Neural cell (in vitro differentiated cells): ENCODE measurements around the gene NLRX1. TPM values are rescaled to one million over a fixed set of nuclear protein-coding genes. Genes with fewer than 3 reads are reported as not detected.

ENCODE experiments used
- H2AFZ ChIP-seq: fragments of 200-600, 300-800 bp; sonication (generic), shearing (Covaris generic); 2 replicates; pipeline ENCODE4 v1.6.0; 2014; ENCODE audit warnings: low read depth, mild to moderate bottlenecking, antibody characterized with exemption, low read length, moderate library complexity
- H3F3A ChIP-seq: fragments of 200-600 bp; shearing (Covaris generic); 2 replicates; pipeline ENCODE4 v1.6.1; 2016; ENCODE audit warnings: mild to moderate bottlenecking, moderate library complexity, mixed read lengths, antibody characterized with exemption, low read length; ENCODE audit not compliant: insufficient read depth, poor library complexity, severe bottlenecking
- H3K27ac ChIP-seq: fragments of 200-600, 300-800 bp; sonication (generic), shearing (Covaris generic); 2 replicates; pipeline ENCODE4 v1.5.1; 2014; ENCODE audit warnings: mild to moderate bottlenecking, low read length, moderate library complexity
- H3K27me3 ChIP-seq: fragments of 300-800, 200-600 bp; sonication (generic), shearing (Covaris generic); 2 replicates; pipeline ENCODE4 v1.6.0; 2014; ENCODE audit warnings: mild to moderate bottlenecking, low read depth, low read length, moderate library complexity; ENCODE audit not compliant: insufficient read depth
- H3K36me3 ChIP-seq: fragments of 300-800, 200-600 bp; sonication (generic), shearing (Covaris generic); 2 replicates; pipeline ENCODE4 v1.5.1; 2014; ENCODE audit warnings: mild to moderate bottlenecking, antibody characterized with exemption, low read length, moderate library complexity; ENCODE audit not compliant: insufficient read depth
- H3K4me2 ChIP-seq: fragments of 300-800, 200-600 bp; sonication (generic), shearing (Covaris generic); 2 replicates; pipeline ENCODE4 v1.6.0; 2014; ENCODE audit warnings: mild to moderate bottlenecking, low read length
- H3K4me3 ChIP-seq: fragments of 300-800, 200-600 bp; sonication (generic), shearing (Covaris generic); 2 replicates; pipeline ENCODE4 v1.5.1; 2014; ENCODE audit warnings: mild to moderate bottlenecking, low read length, moderate library complexity
- H3K79me2 ChIP-seq: fragments of 200-600 bp; shearing (Covaris generic); replicated peaks from 2 replicates; pipeline ENCODE4 v1.6.0; 2014; ENCODE audit warnings: mild to moderate bottlenecking, low read length, moderate library complexity; ENCODE audit not compliant: insufficient read depth
- H3K9ac ChIP-seq: fragments of 300-800, 200-600 bp; sonication (generic), shearing (Covaris generic); 2 replicates; pipeline ENCODE4 v1.6.1; 2016; ENCODE audit warnings: mild to moderate bottlenecking, low read length, mixed read lengths
- H3K9me2 ChIP-seq: fragments of 200-600 bp; shearing (Covaris generic); 2 replicates; pipeline ENCODE4 v1.6.1; 2016; ENCODE audit warnings: mild to moderate bottlenecking, low read length, mixed read lengths; ENCODE audit not compliant: insufficient read depth
- H3K9me3 ChIP-seq: fragments of 200-600, 300-800 bp; sonication (generic), shearing (Covaris generic); 2 replicates; pipeline ENCODE4 v1.6.1; 2016; ENCODE audit warnings: mild to moderate bottlenecking, mixed run types, low read length, moderate library complexity, mixed read lengths
- H4K20me1 ChIP-seq: fragments of 200-600 bp; shearing (Covaris generic); 2 replicates; pipeline ENCODE4 v1.6.1; 2016; ENCODE audit warnings: mild to moderate bottlenecking, mixed run types; ENCODE audit not compliant: insufficient read depth
- CTCF ChIP-seq: fragments of 450-650 bp; IDR thresholded peaks from 2 replicates; pipeline ENCODE4 v1.5.1; 2014; ENCODE audit warnings: antibody characterized with exemption, mild to moderate bottlenecking, moderate library complexity; ENCODE audit not compliant: poor library complexity, severe bottlenecking
- EP300 ChIP-seq: fragments of 450-650 bp; conservative IDR thresholded peaks from 2 replicates; pipeline ENCODE4 v1.6.1; 2014; ENCODE audit warnings: antibody characterized with exemption, mild to moderate bottlenecking, moderate library complexity; ENCODE audit not compliant: poor library complexity, severe bottlenecking
- EZH2 ChIP-seq: fragments of 200-600, 300-800 bp; shearing (Covaris generic), sonication (generic); IDR thresholded peaks from 2 replicates; pipeline ENCODE4 v1.6.1; 2014; ENCODE audit warnings: antibody characterized with exemption, low read length, borderline replicate concordance, mild to moderate bottlenecking; ENCODE audit not compliant: insufficient read depth, poor library complexity, severe bottlenecking
- MXI1 ChIP-seq: fragments of 450-650 bp; conservative IDR thresholded peaks from 2 replicates; pipeline ENCODE4 v1.6.1; 2014; ENCODE audit warnings: antibody characterized with exemption, mild to moderate bottlenecking; ENCODE audit not compliant: poor library complexity, severe bottlenecking
- POLR2AphosphoS5 ChIP-seq: IDR thresholded peaks from 2 replicates; pipeline ENCODE4 v1.6.1; 2012
- RAD21 ChIP-seq: fragments of 450-650 bp; conservative IDR thresholded peaks from 2 replicates; pipeline ENCODE4 v1.6.1; 2014; ENCODE audit warnings: antibody characterized with exemption, mild to moderate bottlenecking, moderate library complexity
- REST ChIP-seq: IDR thresholded peaks from 2 replicates; pipeline ENCODE4 v1.6.1; 2012; ENCODE audit warnings: borderline replicate concordance
- SMC3 ChIP-seq: fragments of 450-650 bp; conservative IDR thresholded peaks from 2 replicates; pipeline ENCODE4 v1.6.1; 2014; ENCODE audit warnings: antibody characterized with exemption, mild to moderate bottlenecking, moderate library complexity; ENCODE audit not compliant: poor library complexity
- TAF1 ChIP-seq: IDR thresholded peaks from 2 replicates; pipeline ENCODE4 v1.6.1; 2012; ENCODE audit warnings: low read depth
- polyA plus RNA-seq: library from polyadenylated mRNA; depleted of rRNA; stranded (reverse); fragments of >200 nt; gene quantifications from 2 replicates; pipeline ENCODE4 v1.2.3, GENCODE V29; 2014

NLRX1 gene
- polyA plus RNA-seq, 1 donor from 2014 or later, result 1.6 TPM

GRCh38 chr11:119153049-119153818 lies 15.3 kb upstream of the NLRX1 start:
- Histone ChIP-seq H3K27me3 (peaks cover 24% of the 10 kb centered on the region), H3F3A (no peaks in the 10 kb centered on the region), H3K4me3 (no peak overlapping the region), H3K36me3 (no peaks in the 10 kb centered on the region), H3K79me2 (no peaks in the 10 kb centered on the region), H4K20me1 (no peaks in the 10 kb centered on the region), H3K27ac (no peak overlapping the region), H3K9ac (no peak overlapping the region), H2AFZ (no peak overlapping the region), H3K4me2 (no peak overlapping the region), H3K9me2 (no peaks in the 10 kb centered on the region), H3K9me3 (no peaks in the 10 kb centered on the region)
- TF ChIP-seq EP300, result no peak
- TF ChIP-seq RAD21, result no peak
- no peak for TF ChIP-seq MXI1

GRCh38 chr11:119154178-119154577 lies 14.3 kb upstream of the NLRX1 start:
- TF ChIP-seq EP300 (no peak), TAF1 (no peak), EZH2 (no peak), POLR2AphosphoS5 (no peak), SMC3 (no peak), RAD21 (no peak), MXI1 (no peak), CTCF (no peak), REST (no peak)

More at GRCh38 chr11:119154178-119154577, 14.3 kb upstream of the NLRX1 start:
- no peaks in the 10 kb centered on the region for H3F3A ChIP-seq
- H4K20me1 ChIP-seq, result no peaks in the 10 kb centered on the region
- no peaks in the 10 kb centered on the region for H3K9me3 ChIP-seq
- H3K9ac ChIP-seq, result no peak overlapping the region
- no peaks in the 10 kb centered on the region for H3K79me2 ChIP-seq
- peaks cover 17% of the 10 kb centered on the region for H3K27me3 ChIP-seq
- no peaks in the 10 kb centered on the region for H3K9me2 ChIP-seq
- no peak overlapping the region for H3K4me2 ChIP-seq
- no peak overlapping the region for H3K27ac ChIP-seq
- no peak overlapping the region for H2AFZ ChIP-seq
- no peaks in the 10 kb centered on the region for H3K36me3 ChIP-seq
- H3K4me3 ChIP-seq, result no peak overlapping the region
